GM12891 (cell line): Measurements from ENCODE around the gene CSMD2.

ENCODE experiments used
- PAX5 ChIP-seq: IDR thresholded peaks from 2 replicates; pipeline ENCODE4 v1.6.1; 2011; ENCODE audit warnings: low read length, moderate library complexity, mild to moderate bottlenecking; ENCODE audit not compliant: insufficient read depth, severe bottlenecking
- POLR2A ChIP-seq: IDR thresholded peaks from 2 replicates; pipeline ENCODE4 v1.6.1; 2011; ENCODE audit warnings: low read depth, low read length, control low read depth
- POLR2AphosphoS5 ChIP-seq: IDR thresholded peaks from 2 replicates; pipeline ENCODE4 v1.6.1; 2011; ENCODE audit warnings: low read depth, low read length, control low read depth

GRCh38 chr1:33616780-33617179 is 548.2 kb downstream of the CSMD2 start:
- TF ChIP-seq POLR2AphosphoS5: no peak
- no peak for TF ChIP-seq POLR2A
- no peak for TF ChIP-seq PAX5
